Endothelial cell of umbilical vein (primary cell): Measurements from ENCODE around the gene WDR31.

Experiments
- CTCF ChIP-seq, 2 donors: IDR thresholded peaks; 1 replicate in 1 of 2; 2 replicates in 1 of 2; pipeline ENCODE4 v1.5.1; 2011; ENCODE audit warnings: low read length in 2 of 2, mild to moderate bottlenecking in 2 of 2, moderate library complexity in 2 of 2, control low read depth in 1 of 2, inconsistent platforms in 1 of 2, low read depth in 1 of 2; ENCODE audit not compliant: insufficient read depth in 1 of 2; ENCODE audit errors: extremely low read depth in 1 of 2
- EZH2 ChIP-seq: IDR thresholded peaks from 2 replicates; pipeline ENCODE4 v1.6.1; 2012; ENCODE audit warnings: borderline replicate concordance, low read depth, mild to moderate bottlenecking, moderate library complexity, low read length, inconsistent platforms; ENCODE audit not compliant: severe bottlenecking
- GATA2 ChIP-seq: IDR thresholded peaks from 2 replicates; pipeline ENCODE4 v1.7.0; 2011; ENCODE audit warnings: low read depth, mild to moderate bottlenecking, moderate library complexity, mixed read lengths, low read length; ENCODE audit not compliant: insufficient read length, insufficient read depth
- JUN ChIP-seq: IDR thresholded peaks from 2 replicates; pipeline ENCODE4 v1.6.1; 2011; ENCODE audit warnings: borderline replicate concordance, low read depth; ENCODE audit not compliant: insufficient read length, insufficient read depth
- MYC ChIP-seq: IDR thresholded peaks from one replicate; pipeline ENCODE4 v1.6.1; 2011; ENCODE audit warnings: mild to moderate bottlenecking, low read depth, low read length
- POLR2A ChIP-seq: IDR thresholded peaks from 2 replicates; pipeline ENCODE4 v1.6.1; 2012; ENCODE audit warnings: low read depth, mild to moderate bottlenecking, control low read depth, low read length
- POLR2AphosphoS5 ChIP-seq: IDR thresholded peaks from 2 replicates; pipeline ENCODE4 v1.6.1; 2012; ENCODE audit warnings: low read depth, mild to moderate bottlenecking, control low read depth, low read length, moderate library complexity; ENCODE audit not compliant: insufficient read depth

DNA sequence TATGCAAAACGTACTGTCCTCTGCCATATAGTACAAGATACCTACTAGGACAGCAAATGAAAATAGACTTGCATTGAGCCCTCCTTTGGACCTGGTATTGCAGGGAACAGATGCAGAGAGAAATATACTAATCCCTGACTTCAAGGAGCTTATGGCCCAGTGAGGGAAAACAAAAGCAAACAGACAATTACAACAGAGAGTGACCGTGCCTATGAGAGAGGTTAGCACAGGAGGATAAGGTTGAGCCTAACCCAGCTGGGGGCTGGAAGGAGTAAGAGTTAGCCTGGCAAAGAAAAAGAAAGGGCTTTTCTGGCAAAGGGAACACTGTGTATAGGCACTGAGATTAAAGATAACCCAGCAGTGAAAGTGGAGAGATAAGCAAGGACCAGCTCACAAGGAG, 70.2 kb downstream of the WDR31 start:
- TF ChIP-seq CTCF (IDR thresholded peaks at IDR 0.05; ENCODE audit: extremely low read depth in 1 of 2, insufficient read depth in 1 of 2, low read depth in 1 of 2, low read length in 2 of 2): no peak
- TF ChIP-seq EZH2: no peak
- TF ChIP-seq POLR2AphosphoS5: no peak
- no peak for TF ChIP-seq POLR2A
- no peak for TF ChIP-seq MYC
- no peak for TF ChIP-seq JUN
- no peak for TF ChIP-seq GATA2
